Muscle layer of duodenum (tissue), 2 donors: Measurements from ENCODE around the gene CYP2E1.
"Not testable (repeated sequence)": the region's sequence is repeated elsewhere in the genome, so short reads cannot be mapped to it uniquely, and the experiment has no call there.

Experiments
- H3K27ac ChIP-seq: one replicate; pipeline ENCODE4 v1.7.0; 2013; ENCODE audit warnings: mild to moderate bottlenecking, low read length
- H3K27me3 ChIP-seq: one replicate; pipeline ENCODE4 v1.7.0; 2013; ENCODE audit warnings: low read depth, mild to moderate bottlenecking, control low read depth, low read length
- H3K36me3 ChIP-seq, 2 donors: one replicate each; pipeline ENCODE4 v1.7.0; 2013; ENCODE audit warnings: low read length in 2 of 2, control low read depth in 1 of 2, mild to moderate bottlenecking in 1 of 2; ENCODE audit not compliant: insufficient read depth in 2 of 2, control insufficient read depth in 1 of 2
- H3K4me1 ChIP-seq, 2 donors: one replicate each; pipeline ENCODE4 v1.7.0; 2013; ENCODE audit warnings: low read length in 2 of 2, mild to moderate bottlenecking in 2 of 2, control low read depth in 1 of 2, moderate library complexity in 1 of 2; ENCODE audit not compliant: insufficient read depth in 2 of 2, control insufficient read depth in 1 of 2
- H3K4me3 ChIP-seq, 2 donors: one replicate each; pipeline ENCODE4 v1.7.0; 2013; ENCODE audit warnings: low read length in 2 of 2, low read depth in 1 of 2, mild to moderate bottlenecking in 1 of 2
- H3K9me3 ChIP-seq, 2 donors: one replicate each; pipeline ENCODE4 v1.7.0; 2013; ENCODE audit warnings: low read length in 2 of 2, control low read depth in 1 of 2, mild to moderate bottlenecking in 1 of 2; ENCODE audit not compliant: control insufficient read depth in 1 of 2
- donor health status: healthy.

Gene CYP2E1

GRCh38 chr10:133528845-133529575, 1.8 kb downstream of the CYP2E1 start:
- Histone ChIP-seq H3K36me3 (no peaks in the 10 kb centered on the region), H3K9me3 (peaks cover 0 to under 1% of the 10 kb centered on the region in 2 donors), H3K4me3 (peak overlapping the region; percentile 19 to 63), H3K27me3 (peaks cover 35% of the 10 kb centered on the region), H3K27ac (no peak overlapping the region), H3K4me1 (peaks cover 0 to 26% of the 10 kb centered on the region in 2 donors)

- H3K4me3 ChIP-seq, result peak overlapping the region in 1 of 2 donors; percentile 63
- H3K9me3 ChIP-seq, result no peaks in the 10 kb centered on the region
- peaks cover 0 to 26% of the 10 kb centered on the region in 2 donors for H3K4me1 ChIP-seq
- peaks cover 35% of the 10 kb centered on the region for H3K27me3 ChIP-seq
- H3K27ac ChIP-seq, result no peak overlapping the region
- no peaks in the 10 kb centered on the region for H3K36me3 ChIP-seq
These were observed 2.4 kb downstream of the CYP2E1 start for GRCh38 chr10:133529576-133529946.

GRCh38 chr10:133530506-133530905, 3.3 kb downstream of the CYP2E1 start:
- no peak overlapping the region for H3K27ac ChIP-seq
- H3K27me3 ChIP-seq, result peaks cover 34% of the 10 kb centered on the region
- no peaks in the 10 kb centered on the region for H3K9me3 ChIP-seq
- H3K4me1 ChIP-seq, result peaks cover 0 to 26% of the 10 kb centered on the region in 2 donors
- H3K4me3 ChIP-seq, result no peak overlapping the region
- H3K36me3 ChIP-seq, result no peaks in the 10 kb centered on the region

- Histone ChIP-seq H3K4me1 (peaks cover 0 to 20% of the 10 kb centered on the region in 2 donors), H3K4me3 (no peak overlapping the region), H3K9me3 (no peaks in the 10 kb centered on the region), H3K36me3 (no peaks in the 10 kb centered on the region), H3K27ac (no peak overlapping the region), H3K27me3 (peaks cover 23% of the 10 kb centered on the region)
These were observed 5.7 kb downstream of the CYP2E1 start for GRCh38 chr10:133532871-133533270.

- H3K27me3 ChIP-seq, result peaks cover 12% of the 10 kb centered on the region
- peaks cover 0 to 5% of the 10 kb centered on the region in 2 donors for H3K4me1 ChIP-seq
- H3K9me3 ChIP-seq, result no peaks in the 10 kb centered on the region
- H3K36me3 ChIP-seq, result no peaks in the 10 kb centered on the region
- H3K4me3 ChIP-seq, result no peak overlapping the region
- no peak overlapping the region for H3K27ac ChIP-seq
These were observed 7.3 kb downstream of the CYP2E1 start for GRCh38 chr10:133534417-133534816.

- no peak overlapping the region for H3K27ac ChIP-seq
- no peaks in the 10 kb centered on the region for H3K9me3 ChIP-seq
- H3K36me3 ChIP-seq, result no peaks in the 10 kb centered on the region
- H3K4me3 ChIP-seq, result no peak overlapping the region
- no peaks in the 10 kb centered on the region for H3K27me3 ChIP-seq
- H3K4me1 ChIP-seq, result no peaks in the 10 kb centered on the region
These were observed 9.0 kb downstream of the CYP2E1 start for GRCh38 chr10:133536198-133536597.

- Histone ChIP-seq H3K4me3 (no peak overlapping the region), H3K9me3 (no peaks in the 10 kb centered on the region), H3K27me3 (no peaks in the 10 kb centered on the region), H3K27ac (no peak overlapping the region), H3K4me1 (no peaks in the 10 kb centered on the region), H3K36me3 (no peaks in the 10 kb centered on the region)
These were observed 10.7 kb downstream of the CYP2E1 start for GRCh38 chr10:133537546-133538545.

GRCh38 chr10:133541441-133541975, 14.3 kb downstream of the CYP2E1 start:
- H3K27me3 ChIP-seq, H3K4me1 ChIP-seq, H3K4me3 ChIP-seq, H3K36me3 ChIP-seq, H3K27ac ChIP-seq, H3K9me3 ChIP-seq: not testable (repeated sequence)

- Histone ChIP-seq H3K9me3 (peaks cover 0 to 9% of the 10 kb centered on the region in 2 donors), H3K4me1 (no peaks in the 10 kb centered on the region), H3K36me3 (no peaks in the 10 kb centered on the region), H3K27me3 (no peaks in the 10 kb centered on the region), H3K4me3 (no peak overlapping the region), H3K27ac (no peak overlapping the region)
These were observed 17.3 kb downstream of the CYP2E1 start for GRCh38 chr10:133544506-133544905.

- H3K4me1 ChIP-seq, result no peaks in the 10 kb centered on the region
These were observed 27.4 kb downstream of the CYP2E1 start for GRCh38 chr10:133554600-133554999.

GRCh38 chr10:133555521-133555920, 28.4 kb downstream of the CYP2E1 start:
- no peaks in the 10 kb centered on the region for H3K9me3 ChIP-seq
- no peaks in the 10 kb centered on the region for H3K4me1 ChIP-seq
- H3K27me3 ChIP-seq, result no peaks in the 10 kb centered on the region
- H3K4me3 ChIP-seq, result no peak overlapping the region
- no peaks in the 10 kb centered on the region for H3K36me3 ChIP-seq
- no peak overlapping the region for H3K27ac ChIP-seq

More at GRCh38 chr10:133554600-133554999, 27.4 kb downstream of the CYP2E1 start:
- Histone ChIP-seq H3K27me3 (no peaks in the 10 kb centered on the region), H3K9me3 (no peaks in the 10 kb centered on the region), H3K27ac (no peak overlapping the region), H3K36me3 (no peaks in the 10 kb centered on the region), H3K4me3 (no peak overlapping the region)
